Measurements from ENCODE around the gene SH2D4B. TPM values are rescaled to one million over a fixed set of nuclear protein-coding genes. Genes with fewer than 3 reads are reported as not detected.

The SH2D4B gene
- polyA plus RNA-seq, 4 donors: 0.07 to 0.20 (median 0.14) TPM

GRCh38 chr10:80503584-80504157 lies 34.0 kb upstream of the SH2D4B start:
- no peak for DNase-seq (ENCODE audit: low read depth in 4 of 4, low spot score in 3 of 4)

GRCh38 chr10:80504158-80504811 lies 33.4 kb upstream of the SH2D4B start:
- DNase-seq (ENCODE audit: low read depth in 4 of 4, low spot score in 3 of 4): no peak

- no peak for DNase-seq (ENCODE audit: low read depth in 4 of 4, low spot score in 3 of 4)
Observed at GRCh38 chr10:80504897-80505465, 32.7 kb upstream of the SH2D4B start.

GRCh38 chr10:80506189-80506575 lies 31.5 kb upstream of the SH2D4B start:
- no peak for DNase-seq (ENCODE audit: low read depth in 4 of 4, low spot score in 3 of 4)

GRCh38 chr10:80506836-80507487 lies 30.7 kb upstream of the SH2D4B start:
- DNase-seq (ENCODE audit: low read depth in 4 of 4, low spot score in 3 of 4): no peak

GRCh38 chr10:80509108-80509402 lies 28.6 kb upstream of the SH2D4B start:
- no peak for DNase-seq (ENCODE audit: low read depth in 4 of 4, low spot score in 3 of 4)

- no peak for DNase-seq (ENCODE audit: low read depth in 4 of 4, low spot score in 3 of 4)
Observed at GRCh38 chr10:80509403-80510161, 28.1 kb upstream of the SH2D4B start.

GRCh38 chr10:80512031-80512526 lies 25.6 kb upstream of the SH2D4B start:
- DNase-seq (ENCODE audit: low read depth in 4 of 4, low spot score in 3 of 4): no peak

- DNase-seq (ENCODE audit: low read depth in 4 of 4, low spot score in 3 of 4): no peak
Observed at GRCh38 chr10:80513106-80513505, 24.6 kb upstream of the SH2D4B start.

GRCh38 chr10:80515511-80515910 lies 22.2 kb upstream of the SH2D4B start:
- DNase-seq (ENCODE audit: low read depth in 4 of 4, low spot score in 3 of 4): no peak

- no peak for DNase-seq (ENCODE audit: low read depth in 4 of 4, low spot score in 3 of 4)
Observed at GRCh38 chr10:80515941-80516340, 21.8 kb upstream of the SH2D4B start.

GRCh38 chr10:80516506-80517075 lies 21.1 kb upstream of the SH2D4B start:
- DNase-seq (ENCODE audit: low read depth in 4 of 4, low spot score in 3 of 4): no peak

GRCh38 chr10:80517416-80518142 lies 20.1 kb upstream of the SH2D4B start:
- DNase-seq (ENCODE audit: low read depth in 4 of 4, low spot score in 3 of 4): no peak

- DNase-seq (ENCODE audit: low read depth in 4 of 4, low spot score in 3 of 4): no peak
Observed at GRCh38 chr10:80518143-80518806, 19.4 kb upstream of the SH2D4B start.

GRCh38 chr10:80518807-80519360 lies 18.8 kb upstream of the SH2D4B start:
- DNase-seq (ENCODE audit: low read depth in 4 of 4, low spot score in 3 of 4): no peak

GRCh38 chr10:80519936-80520650 lies 17.6 kb upstream of the SH2D4B start:
- no peak for DNase-seq (ENCODE audit: low read depth in 4 of 4, low spot score in 3 of 4)

- DNase-seq (ENCODE audit: low read depth in 4 of 4, low spot score in 3 of 4): no peak
Observed at GRCh38 chr10:80520661-80521470, 16.8 kb upstream of the SH2D4B start.
